ENCODE measurements around the gene TMEM89.

The TMEM89 gene

GRCh38 chr3:48647714-48648113, 26.1 kb upstream of the TMEM89 start:
- no peak for DNase-seq
- in situ Hi-C loops (cut with HindIII; ENCODE audit: low pct_ligation_motif_present, low pct_unique_long_range_greater_than_20kb, low sequenced_read_pairs), result no loop called here

- DNase-seq, result no peak
- in situ Hi-C loops (cut with HindIII; ENCODE audit: low pct_ligation_motif_present, low pct_unique_long_range_greater_than_20kb, low sequenced_read_pairs), result no loop called here
Observed at GRCh38 chr3:48644898-48645760, 23.6 kb upstream of the TMEM89 start.

- no peak for DNase-seq
- in situ Hi-C loops (cut with HindIII; ENCODE audit: low pct_ligation_motif_present, low pct_unique_long_range_greater_than_20kb, low sequenced_read_pairs), result no loop called here
Observed at GRCh38 chr3:48642605-48643004, 21.0 kb upstream of the TMEM89 start.

GRCh38 chr3:48641396-48641795, 19.8 kb upstream of the TMEM89 start:
- no peak for DNase-seq
- in situ Hi-C loops (cut with HindIII; ENCODE audit: low pct_ligation_motif_present, low pct_unique_long_range_greater_than_20kb, low sequenced_read_pairs), result no loop called here

- in situ Hi-C loops (cut with HindIII; ENCODE audit: low pct_ligation_motif_present, low pct_unique_long_range_greater_than_20kb, low sequenced_read_pairs), result no loop called here
- DNase-seq, result no peak
Observed at GRCh38 chr3:48639944-48640606, 18.5 kb upstream of the TMEM89 start.

GRCh38 chr3:48637305-48637704, 15.7 kb upstream of the TMEM89 start:
- no peak for DNase-seq
- in situ Hi-C loops (cut with HindIII; ENCODE audit: low pct_ligation_motif_present, low pct_unique_long_range_greater_than_20kb, low sequenced_read_pairs), result no loop called here

- no peak for DNase-seq
- in situ Hi-C loops (cut with HindIII; ENCODE audit: low pct_ligation_motif_present, low pct_unique_long_range_greater_than_20kb, low sequenced_read_pairs), result no loop called here
Observed at GRCh38 chr3:48636149-48636655, 14.6 kb upstream of the TMEM89 start.

GRCh38 chr3:48635222-48636021, 13.9 kb upstream of the TMEM89 start, which contains the start of gene SLC26A6:
Gene SLC26A6, minus strand, starts transcription at chr3:48635461. Its CDS starts 68 bp downstream, at chr3:48635393.
- in situ Hi-C loops (cut with HindIII; ENCODE audit: low pct_ligation_motif_present, low pct_unique_long_range_greater_than_20kb, low sequenced_read_pairs), result no loop called here
- DNase-seq, result peak; percentile 93

GRCh38 chr3:48634661-48635221, 13.2 kb upstream of the TMEM89 start:
- in situ Hi-C loops (cut with HindIII; ENCODE audit: low pct_ligation_motif_present, low pct_unique_long_range_greater_than_20kb, low sequenced_read_pairs), result no loop called here
- DNase-seq, result peak; percentile 47

GRCh38 chr3:48633743-48634142, 12.2 kb upstream of the TMEM89 start:
- in situ Hi-C loops (cut with HindIII; ENCODE audit: low pct_ligation_motif_present, low pct_unique_long_range_greater_than_20kb, low sequenced_read_pairs), result no loop called here
- DNase-seq, result no peak

GRCh38 chr3:48633256-48633655, 11.7 kb upstream of the TMEM89 start:
- no peak for DNase-seq
- in situ Hi-C loops (cut with HindIII; ENCODE audit: low pct_ligation_motif_present, low pct_unique_long_range_greater_than_20kb, low sequenced_read_pairs), result no loop called here

- in situ Hi-C loops (cut with HindIII; ENCODE audit: low pct_ligation_motif_present, low pct_unique_long_range_greater_than_20kb, low sequenced_read_pairs), result no loop called here
- DNase-seq, result no peak
Observed at GRCh38 chr3:48631516-48632448, 10.2 kb upstream of the TMEM89 start.

- no peak for DNase-seq
- in situ Hi-C loops (cut with HindIII; ENCODE audit: low pct_ligation_motif_present, low pct_unique_long_range_greater_than_20kb, low sequenced_read_pairs), result no loop called here
Observed at GRCh38 chr3:48630833-48631232, 9.3 kb upstream of the TMEM89 start.

- DNase-seq, result no peak
- in situ Hi-C loops (cut with HindIII; ENCODE audit: low pct_ligation_motif_present, low pct_unique_long_range_greater_than_20kb, low sequenced_read_pairs), result no loop called here
Observed at GRCh38 chr3:48630407-48630806, 8.8 kb upstream of the TMEM89 start.

GRCh38 chr3:48629894-48630293, 8.3 kb upstream of the TMEM89 start:
- DNase-seq, result no peak
- in situ Hi-C loops (cut with HindIII; ENCODE audit: low pct_ligation_motif_present, low pct_unique_long_range_greater_than_20kb, low sequenced_read_pairs), result no loop called here

GRCh38 chr3:48628277-48629017, 6.9 kb upstream of the TMEM89 start:
- in situ Hi-C loops (cut with HindIII; ENCODE audit: low pct_ligation_motif_present, low pct_unique_long_range_greater_than_20kb, low sequenced_read_pairs), result no loop called here
- no peak for DNase-seq

- in situ Hi-C loops (cut with HindIII; ENCODE audit: low pct_ligation_motif_present, low pct_unique_long_range_greater_than_20kb, low sequenced_read_pairs), result no loop called here
- DNase-seq, result no peak
Observed at GRCh38 chr3:48625600-48625999, 4.0 kb upstream of the TMEM89 start.
